ENCODE measurements around the gene NCOA1.

DNA sequence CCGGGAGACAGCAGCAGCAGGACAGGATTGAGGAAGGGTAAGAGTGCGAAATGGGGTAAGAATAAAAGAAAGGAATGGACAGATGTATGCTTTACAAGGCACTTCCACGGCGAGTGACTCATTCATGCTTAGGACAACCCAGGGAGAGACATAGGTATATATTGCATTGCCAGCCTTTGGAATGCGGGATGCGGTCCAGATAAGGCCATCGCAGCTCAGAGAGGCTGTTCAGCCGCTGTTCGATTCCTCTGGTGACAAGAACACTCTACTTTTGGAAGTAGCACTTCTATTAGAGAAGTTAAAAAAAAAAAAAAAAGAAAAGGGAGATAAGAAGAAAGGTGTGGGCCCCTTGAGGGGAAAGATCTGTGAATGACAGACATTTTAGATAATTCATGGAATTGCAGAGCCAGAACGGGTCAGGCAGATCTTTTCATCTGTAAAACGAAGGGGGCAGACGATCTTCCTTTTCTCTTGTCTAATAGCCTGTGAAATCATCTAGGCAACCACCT lies 819 bp upstream of the NCOA1 start:
- TF ChIP-seq, protein P1, sequence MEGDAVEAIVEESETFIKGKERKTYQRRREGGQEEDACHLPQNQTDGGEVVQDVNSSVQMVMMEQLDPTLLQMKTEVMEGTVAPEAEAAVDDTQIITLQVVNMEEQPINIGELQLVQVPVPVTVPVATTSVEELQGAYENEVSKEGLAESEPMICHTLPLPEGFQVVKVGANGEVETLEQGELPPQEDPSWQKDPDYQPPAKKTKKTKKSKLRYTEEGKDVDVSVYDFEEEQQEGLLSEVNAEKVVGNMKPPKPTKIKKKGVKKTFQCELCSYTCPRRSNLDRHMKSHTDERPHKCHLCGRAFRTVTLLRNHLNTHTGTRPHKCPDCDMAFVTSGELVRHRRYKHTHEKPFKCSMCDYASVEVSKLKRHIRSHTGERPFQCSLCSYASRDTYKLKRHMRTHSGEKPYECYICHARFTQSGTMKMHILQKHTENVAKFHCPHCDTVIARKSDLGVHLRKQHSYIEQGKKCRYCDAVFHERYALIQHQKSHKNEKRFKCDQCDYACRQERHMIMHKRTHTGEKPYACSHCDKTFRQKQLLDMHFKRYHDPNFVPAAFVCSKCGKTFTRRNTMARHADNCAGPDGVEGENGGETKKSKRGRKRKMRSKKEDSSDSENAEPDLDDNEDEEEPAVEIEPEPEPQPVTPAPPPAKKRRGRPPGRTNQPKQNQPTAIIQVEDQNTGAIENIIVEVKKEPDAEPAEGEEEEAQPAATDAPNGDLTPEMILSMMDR (IDR thresholded peaks at IDR 0.05): no peak
- TF ChIP-seq POLR2A (IDR thresholded peaks at IDR 0.05): no peak
